ENCODE results near the gene PCCA.
"Not testable (repeated sequence)": the region's sequence is repeated elsewhere in the genome, so short reads cannot be mapped to it uniquely, and the experiment has no call there.

- TF ChIP-seq POLR2AphosphoS5, POLR2A (IDR thresholded peaks at IDR 0.05): not testable (repeated sequence)
- TF ChIP-seq, protein P1, sequence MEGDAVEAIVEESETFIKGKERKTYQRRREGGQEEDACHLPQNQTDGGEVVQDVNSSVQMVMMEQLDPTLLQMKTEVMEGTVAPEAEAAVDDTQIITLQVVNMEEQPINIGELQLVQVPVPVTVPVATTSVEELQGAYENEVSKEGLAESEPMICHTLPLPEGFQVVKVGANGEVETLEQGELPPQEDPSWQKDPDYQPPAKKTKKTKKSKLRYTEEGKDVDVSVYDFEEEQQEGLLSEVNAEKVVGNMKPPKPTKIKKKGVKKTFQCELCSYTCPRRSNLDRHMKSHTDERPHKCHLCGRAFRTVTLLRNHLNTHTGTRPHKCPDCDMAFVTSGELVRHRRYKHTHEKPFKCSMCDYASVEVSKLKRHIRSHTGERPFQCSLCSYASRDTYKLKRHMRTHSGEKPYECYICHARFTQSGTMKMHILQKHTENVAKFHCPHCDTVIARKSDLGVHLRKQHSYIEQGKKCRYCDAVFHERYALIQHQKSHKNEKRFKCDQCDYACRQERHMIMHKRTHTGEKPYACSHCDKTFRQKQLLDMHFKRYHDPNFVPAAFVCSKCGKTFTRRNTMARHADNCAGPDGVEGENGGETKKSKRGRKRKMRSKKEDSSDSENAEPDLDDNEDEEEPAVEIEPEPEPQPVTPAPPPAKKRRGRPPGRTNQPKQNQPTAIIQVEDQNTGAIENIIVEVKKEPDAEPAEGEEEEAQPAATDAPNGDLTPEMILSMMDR (IDR thresholded peaks at IDR 0.05): not testable (repeated sequence)
These were observed 61.8 kb downstream of the PCCA start for GRCh38 chr13:100150711-100151110.
